LNCAP (cell line): Measurements from ENCODE around the gene SETBP1.

ENCODE experiments used
- CTCF ChIP-seq: fragments of 450-650 bp; IDR thresholded peaks from 2 replicates; pipeline ENCODE4 v1.5.1; 2017; ENCODE audit warnings: mild to moderate bottlenecking

Gene SETBP1

GRCh38 chr18:44977856-44978255 lies 297.2 kb downstream of the SETBP1 start:
- no peak for TF ChIP-seq CTCF

GRCh38 chr18:44979748-44980147 lies 299.1 kb downstream of the SETBP1 start:
- TF ChIP-seq CTCF, result no peak

GRCh38 chr18:44981121-44981520 lies 300.4 kb downstream of the SETBP1 start:
- TF ChIP-seq CTCF, result no peak

GRCh38 chr18:44986933-44987332 lies 306.2 kb downstream of the SETBP1 start:
- no peak for TF ChIP-seq CTCF

- no peak for TF ChIP-seq CTCF
Measured at GRCh38 chr18:44987371-44987770, 306.7 kb downstream of the SETBP1 start.

GRCh38 chr18:44988821-44989587 lies 308.3 kb downstream of the SETBP1 start:
- TF ChIP-seq CTCF, result no peak

GRCh38 chr18:44996261-44996660 lies 315.6 kb downstream of the SETBP1 start:
- TF ChIP-seq CTCF, result no peak

GRCh38 chr18:44997174-44997573 lies 316.5 kb downstream of the SETBP1 start:
- TF ChIP-seq CTCF, result no peak
